Measurements from ENCODE around the gene MBNL2. TPM values are rescaled to one million over a fixed set of nuclear protein-coding genes. Genes with fewer than 3 reads are reported as not detected.

MBNL2 gene
- total and polyA plus RNA-seq, 11 donors: 18.5 to 100 (median 81.4) TPM

DNA sequence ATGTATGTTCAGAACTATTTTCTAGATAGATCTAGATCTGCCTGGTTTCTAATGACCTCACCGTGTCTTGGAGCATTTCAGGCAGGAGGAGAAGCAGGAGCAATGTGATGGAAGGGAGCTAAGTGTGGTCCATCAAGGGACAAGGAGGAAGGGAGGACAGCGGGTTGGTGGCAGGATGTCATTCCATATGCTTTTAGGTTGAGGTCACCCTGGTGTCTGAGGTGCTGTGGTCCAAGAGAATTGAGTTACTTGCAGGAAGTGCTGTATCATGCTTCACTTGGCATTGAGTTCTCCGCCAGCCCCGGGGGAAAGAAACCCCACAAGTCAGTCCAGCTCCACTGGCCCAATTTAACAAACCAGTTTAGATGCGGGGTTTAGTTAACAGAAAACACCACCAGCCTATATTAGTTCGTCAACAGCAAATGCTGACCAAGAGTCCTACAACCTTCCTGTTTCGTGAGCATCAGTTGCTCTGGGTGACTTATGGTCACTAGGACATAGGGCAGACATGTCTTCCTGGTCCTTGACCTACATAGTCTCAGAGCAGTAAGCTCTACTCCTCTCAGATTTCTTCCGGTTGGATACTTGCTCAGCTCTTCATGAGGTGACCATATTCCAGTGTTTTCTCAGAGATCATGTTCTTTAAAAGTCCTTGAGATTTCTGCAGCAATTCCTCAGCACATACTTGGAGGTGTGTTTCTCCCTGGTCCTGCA is 79.4 kb downstream of the MBNL2 start:
- intact Hi-C loops (cut with DNase I): no loop called here
- Histone ChIP-seq H3K4me1 (peaks cover 6 to 79% (median 60%) of the 10 kb centered on the region in 12 donors), H3K36me3 (peaks cover 0 to 8% (median 0%) of the 10 kb centered on the region in 9 donors), H3K9me3 (no peaks in the 10 kb centered on the region), H3K4me3 (no peak overlapping the region), H3K27me3 (no peaks in the 10 kb centered on the region), H3K27ac (peak overlapping the region in 4 of 12 donors; percentile 6 to 58 (median 38))
- DNase-seq: no peak
- 86 to 90% (median 89%) methylated on average over 8 of the region's 8 CpGs for WGBS, 4 donors
- TF ChIP-seq POLR2A (IDR thresholded peaks at IDR 0.05): no peak
- TF ChIP-seq, protein P1, sequence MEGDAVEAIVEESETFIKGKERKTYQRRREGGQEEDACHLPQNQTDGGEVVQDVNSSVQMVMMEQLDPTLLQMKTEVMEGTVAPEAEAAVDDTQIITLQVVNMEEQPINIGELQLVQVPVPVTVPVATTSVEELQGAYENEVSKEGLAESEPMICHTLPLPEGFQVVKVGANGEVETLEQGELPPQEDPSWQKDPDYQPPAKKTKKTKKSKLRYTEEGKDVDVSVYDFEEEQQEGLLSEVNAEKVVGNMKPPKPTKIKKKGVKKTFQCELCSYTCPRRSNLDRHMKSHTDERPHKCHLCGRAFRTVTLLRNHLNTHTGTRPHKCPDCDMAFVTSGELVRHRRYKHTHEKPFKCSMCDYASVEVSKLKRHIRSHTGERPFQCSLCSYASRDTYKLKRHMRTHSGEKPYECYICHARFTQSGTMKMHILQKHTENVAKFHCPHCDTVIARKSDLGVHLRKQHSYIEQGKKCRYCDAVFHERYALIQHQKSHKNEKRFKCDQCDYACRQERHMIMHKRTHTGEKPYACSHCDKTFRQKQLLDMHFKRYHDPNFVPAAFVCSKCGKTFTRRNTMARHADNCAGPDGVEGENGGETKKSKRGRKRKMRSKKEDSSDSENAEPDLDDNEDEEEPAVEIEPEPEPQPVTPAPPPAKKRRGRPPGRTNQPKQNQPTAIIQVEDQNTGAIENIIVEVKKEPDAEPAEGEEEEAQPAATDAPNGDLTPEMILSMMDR (IDR thresholded peaks at IDR 0.05): no peak
- no peak for ATAC-seq

DNA sequence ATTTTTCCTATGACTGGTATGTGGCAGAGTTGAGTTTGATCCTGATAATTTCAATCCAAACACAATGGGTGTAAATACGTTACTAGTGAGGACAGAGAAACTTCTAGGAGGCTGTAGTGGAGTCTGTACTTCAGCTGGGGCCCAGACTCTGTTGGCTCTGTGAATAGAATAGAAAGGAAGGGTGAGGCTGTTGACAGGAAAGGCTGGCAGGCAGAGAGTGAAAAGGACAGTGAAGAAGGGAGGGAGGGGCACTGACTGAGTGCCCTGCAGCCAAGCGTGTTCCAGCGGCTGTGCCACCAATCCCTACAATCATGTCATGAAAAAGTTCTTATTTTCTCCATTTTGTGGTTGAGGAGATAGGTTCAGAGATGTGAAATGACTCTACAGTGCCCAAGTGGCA is 80.5 kb downstream of the MBNL2 start:
- Histone ChIP-seq H3K27ac (peak overlapping the region in 6 of 12 donors; percentile 6 to 58 (median 28)), H3K36me3 (peaks cover 0 to 4% (median 0%) of the 10 kb centered on the region in 9 donors)

DNA sequence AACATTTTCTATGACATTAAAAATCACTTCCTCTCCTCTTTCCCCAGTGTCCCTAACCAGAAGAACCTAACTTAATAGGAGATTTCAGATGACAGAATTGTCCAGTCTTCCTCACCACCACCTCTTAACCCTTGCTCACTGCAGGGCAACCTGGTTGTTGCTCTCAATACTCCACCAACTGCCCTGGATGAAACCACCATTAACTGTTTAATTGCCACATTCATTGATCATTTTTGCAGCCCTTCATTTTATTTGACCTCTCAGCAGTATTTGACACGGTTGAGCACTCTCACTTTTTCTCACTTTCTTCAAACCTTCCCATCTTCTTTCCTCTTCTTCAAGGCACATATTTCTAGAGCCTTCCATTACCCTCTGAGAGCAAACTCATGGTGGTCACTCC is 84.0 kb downstream of the MBNL2 start:
- H3K9me3 ChIP-seq: no peaks in the 10 kb centered on the region
- peaks cover 10 to 80% (median 59%) of the 10 kb centered on the region in 12 donors for H3K4me1 ChIP-seq
- no peak overlapping the region for H3K4me3 ChIP-seq
- 86 to 95% (median 88%) methylated on average over 1 of the region's 1 CpG for WGBS, 4 donors
- no peaks in the 10 kb centered on the region for H3K27me3 ChIP-seq
- no peak for TF ChIP-seq POLR2A (IDR thresholded peaks at IDR 0.05)
- TF ChIP-seq, protein P1 (IDR thresholded peaks at IDR 0.05): no peak
- intact Hi-C loops (cut with DNase I): loop anchor here in 1 of 10 donors (5.0 kb wide), 2 partner anchors 36 to 64 kb away; no protein-coding TSS in a partner anchor
- H3K27ac ChIP-seq: peak overlapping the region in 1 of 12 donors; percentile 12
- H3K36me3 ChIP-seq: no peaks in the 10 kb centered on the region
- no peak for ATAC-seq
- no peak for DNase-seq

More for the DNA sequence above, 80.5 kb downstream of the MBNL2 start:
- WGBS, 4 donors: 38 to 73% (median 47%) methylated on average over 3 of the region's 3 CpGs
- intact Hi-C loops (cut with DNase I): no loop called here
- no peaks in the 10 kb centered on the region for H3K27me3 ChIP-seq
- TF ChIP-seq, protein P1 (IDR thresholded peaks at IDR 0.05): no peak
- TF ChIP-seq POLR2A (IDR thresholded peaks at IDR 0.05): no peak
- H3K4me3 ChIP-seq: no peak overlapping the region
- H3K4me1 ChIP-seq: peaks cover 10 to 83% (median 62%) of the 10 kb centered on the region in 12 donors
- no peaks in the 10 kb centered on the region for H3K9me3 ChIP-seq
- DNase-seq: peak in 1 of 5 donors; percentile 44
- ATAC-seq: peak; percentile 44 to 86 (median 80)

DNA sequence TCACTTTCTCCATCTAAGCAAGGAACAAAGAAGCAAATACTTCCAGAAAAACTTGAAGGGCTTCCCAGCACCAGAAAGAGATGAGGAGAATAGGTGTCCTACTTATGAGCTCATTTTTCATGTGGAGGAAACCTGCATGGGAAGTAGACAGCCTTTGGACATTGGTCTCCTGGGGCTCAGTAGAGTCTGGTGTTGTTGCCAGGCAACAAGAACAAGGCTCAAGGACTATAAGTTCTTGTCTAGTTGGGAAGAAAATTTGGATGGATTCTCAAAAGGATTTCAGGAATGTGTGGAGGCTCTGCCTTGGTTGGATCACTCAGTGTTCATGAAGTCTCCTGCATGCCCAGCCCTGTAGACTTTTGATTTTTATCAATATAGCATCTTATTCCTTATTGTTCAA is 84.5 kb downstream of the MBNL2 start:
- H3K36me3 ChIP-seq: no peaks in the 10 kb centered on the region
- no peaks in the 10 kb centered on the region for H3K9me3 ChIP-seq
- ATAC-seq (no peak), DNase-seq (no peak)
- intact Hi-C loops (cut with DNase I): loop anchor here in 1 of 10 donors (5.0 kb wide), 2 partner anchors 36 to 64 kb away; no protein-coding TSS in a partner anchor
- H3K27ac ChIP-seq: peak overlapping the region in 1 of 12 donors; percentile 18
- H3K27me3 ChIP-seq: no peaks in the 10 kb centered on the region
- peaks cover 10 to 78% (median 54%) of the 10 kb centered on the region in 12 donors for H3K4me1 ChIP-seq
- TF ChIP-seq POLR2A (IDR thresholded peaks at IDR 0.05): no peak
- TF ChIP-seq, protein P1 (IDR thresholded peaks at IDR 0.05): no peak
- H3K4me3 ChIP-seq: no peak overlapping the region
